ENCODE results near the gene ACBD6. TPM values are rescaled to one million over a fixed set of nuclear protein-coding genes. Genes with fewer than 3 reads are reported as not detected.

ACBD6 gene
- total RNA-seq, 6 experiments from 2014 or later: 21.1 to 29.5 (median 27.0) TPM

DNA sequence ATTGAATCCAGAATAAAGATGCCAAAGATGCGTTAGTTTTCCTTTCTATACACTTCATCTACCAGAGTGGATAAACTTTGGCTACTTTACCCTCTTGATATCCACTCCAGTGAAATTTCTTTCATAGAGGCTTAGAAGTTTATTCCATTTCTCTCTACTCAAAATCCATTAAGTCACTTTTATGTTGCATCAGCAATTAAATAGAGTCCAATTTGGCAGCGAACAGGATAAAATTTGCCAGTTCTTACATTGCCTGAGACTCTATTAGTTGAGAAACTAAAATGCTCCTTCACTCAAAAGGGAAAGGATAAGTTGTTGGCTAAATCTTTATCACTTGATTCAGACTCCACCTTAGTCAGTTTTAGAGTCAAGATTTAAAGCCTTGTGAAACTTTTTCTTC lies 57.9 kb downstream of the ACBD6 start:
- H3K36me3 Mint-ChIP-seq (ENCODE audit: low read depth): peaks cover 17% of the 10 kb centered on the region; the same call in 1 of the 2 replicates
- H3K27ac Mint-ChIP-seq: no peak overlapping the region
- no peaks in the 10 kb centered on the region for H3K4me1 Mint-ChIP-seq (ENCODE audit: low read depth)
- no peak for DNase-seq
- H3K9me3 Mint-ChIP-seq: peaks cover 11% of the 10 kb centered on the region; the same call in 1 of the 2 replicates
- TF ChIP-seq, protein P1, sequence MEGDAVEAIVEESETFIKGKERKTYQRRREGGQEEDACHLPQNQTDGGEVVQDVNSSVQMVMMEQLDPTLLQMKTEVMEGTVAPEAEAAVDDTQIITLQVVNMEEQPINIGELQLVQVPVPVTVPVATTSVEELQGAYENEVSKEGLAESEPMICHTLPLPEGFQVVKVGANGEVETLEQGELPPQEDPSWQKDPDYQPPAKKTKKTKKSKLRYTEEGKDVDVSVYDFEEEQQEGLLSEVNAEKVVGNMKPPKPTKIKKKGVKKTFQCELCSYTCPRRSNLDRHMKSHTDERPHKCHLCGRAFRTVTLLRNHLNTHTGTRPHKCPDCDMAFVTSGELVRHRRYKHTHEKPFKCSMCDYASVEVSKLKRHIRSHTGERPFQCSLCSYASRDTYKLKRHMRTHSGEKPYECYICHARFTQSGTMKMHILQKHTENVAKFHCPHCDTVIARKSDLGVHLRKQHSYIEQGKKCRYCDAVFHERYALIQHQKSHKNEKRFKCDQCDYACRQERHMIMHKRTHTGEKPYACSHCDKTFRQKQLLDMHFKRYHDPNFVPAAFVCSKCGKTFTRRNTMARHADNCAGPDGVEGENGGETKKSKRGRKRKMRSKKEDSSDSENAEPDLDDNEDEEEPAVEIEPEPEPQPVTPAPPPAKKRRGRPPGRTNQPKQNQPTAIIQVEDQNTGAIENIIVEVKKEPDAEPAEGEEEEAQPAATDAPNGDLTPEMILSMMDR (IDR thresholded peaks at IDR 0.05): no peak
- H3K27me3 Mint-ChIP-seq (ENCODE audit: insufficient read depth): no peaks in the 10 kb centered on the region
- no peak overlapping the region for H3K4me3 Mint-ChIP-seq

DNA sequence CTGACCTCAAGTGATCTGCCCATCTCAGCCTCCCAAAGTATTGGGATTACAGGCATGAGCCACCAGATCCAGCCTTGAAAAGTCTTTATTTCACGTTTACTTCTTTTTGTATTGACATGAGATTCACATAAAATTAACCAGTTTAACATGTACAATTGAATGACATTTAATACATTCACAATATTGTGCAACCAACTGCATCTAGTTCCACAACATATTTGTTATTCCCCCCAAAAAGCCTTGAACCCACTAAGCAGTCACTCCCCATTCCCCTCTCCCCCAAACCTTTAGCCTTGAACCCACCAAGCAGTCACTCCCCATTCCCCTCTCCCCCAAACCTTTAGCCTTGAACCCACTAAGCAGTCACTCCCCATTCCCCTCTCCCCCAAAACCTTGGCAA lies 62.0 kb downstream of the ACBD6 start:
- H3K27ac Mint-ChIP-seq: no peak overlapping the region
- no peak overlapping the region for H3K4me3 Mint-ChIP-seq
- H3K4me1 Mint-ChIP-seq (ENCODE audit: low read depth): no peaks in the 10 kb centered on the region
- DNase-seq: no peak
- peaks cover 43% of the 10 kb centered on the region for H3K36me3 Mint-ChIP-seq (ENCODE audit: low read depth)
- H3K9me3 Mint-ChIP-seq: peaks cover 11% of the 10 kb centered on the region; the same call in 1 of the 2 replicates
- TF ChIP-seq, protein P1 (IDR thresholded peaks at IDR 0.05): no peak
- H3K27me3 Mint-ChIP-seq (ENCODE audit: insufficient read depth): no peaks in the 10 kb centered on the region

DNA sequence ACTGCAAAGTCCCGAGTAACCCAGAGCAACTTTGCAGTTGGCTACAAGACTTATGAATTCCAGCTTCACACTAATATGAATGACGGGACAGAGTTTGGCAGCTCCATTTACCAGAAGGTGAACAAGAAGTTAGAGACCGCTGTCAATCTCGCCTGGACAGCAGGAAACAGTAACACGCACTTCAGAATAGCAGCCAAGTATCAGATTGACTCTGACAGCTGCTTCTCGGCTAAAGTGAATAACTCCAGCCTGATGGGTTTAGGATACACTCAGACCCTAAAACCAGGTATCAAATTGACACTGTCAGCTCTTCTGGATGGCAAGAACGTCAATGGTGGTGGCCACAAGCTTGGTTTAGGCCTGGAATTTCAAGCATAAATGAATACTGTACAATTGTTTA lies 66.8 kb downstream of the ACBD6 start:
- Mint-ChIP-seq H3K27me3 (ENCODE audit: insufficient read depth) (no peaks in the 10 kb centered on the region), H3K4me3 (no peak overlapping the region), H3K36me3 (ENCODE audit: low read depth) (peaks cover 33% of the 10 kb centered on the region), H3K27ac (no peak overlapping the region), H3K9me3 (no peaks in the 10 kb centered on the region; the same call in 1 of the 2 replicates), H3K4me1 (ENCODE audit: low read depth) (peaks cover 24% of the 10 kb centered on the region)
- TF ChIP-seq, protein P1 (IDR thresholded peaks at IDR 0.05): no peak
- DNase-seq: no peak

DNA sequence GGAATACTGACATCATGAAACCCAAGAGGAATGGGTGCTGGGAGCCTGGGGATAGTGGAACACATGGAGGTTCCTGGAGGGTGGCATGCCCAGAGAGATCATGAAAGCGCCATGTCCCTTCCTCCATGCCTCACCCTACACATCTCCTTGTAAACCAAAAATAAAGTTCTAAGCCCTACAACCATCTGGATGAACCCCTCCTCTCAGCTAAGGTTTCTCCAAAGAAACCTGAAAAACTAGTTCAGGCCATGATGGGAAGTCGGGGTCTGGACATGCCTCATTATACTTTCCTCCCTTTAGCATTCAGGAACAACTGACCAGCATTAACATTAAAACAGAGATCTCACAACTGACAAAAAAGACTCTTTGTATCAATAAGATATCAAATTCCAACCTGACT lies 68.5 kb downstream of the ACBD6 start:
- Mint-ChIP-seq H3K9me3 (no peaks in the 10 kb centered on the region; the same call in 1 of the 2 replicates), H3K27ac (no peak overlapping the region), H3K27me3 (ENCODE audit: insufficient read depth) (no peaks in the 10 kb centered on the region), H3K4me3 (no peak overlapping the region), H3K4me1 (ENCODE audit: low read depth) (peaks cover 24% of the 10 kb centered on the region), H3K36me3 (ENCODE audit: low read depth) (peaks cover 35% of the 10 kb centered on the region)
- DNase-seq: no peak
- TF ChIP-seq, protein P1 (IDR thresholded peaks at IDR 0.05): no peak

DNA sequence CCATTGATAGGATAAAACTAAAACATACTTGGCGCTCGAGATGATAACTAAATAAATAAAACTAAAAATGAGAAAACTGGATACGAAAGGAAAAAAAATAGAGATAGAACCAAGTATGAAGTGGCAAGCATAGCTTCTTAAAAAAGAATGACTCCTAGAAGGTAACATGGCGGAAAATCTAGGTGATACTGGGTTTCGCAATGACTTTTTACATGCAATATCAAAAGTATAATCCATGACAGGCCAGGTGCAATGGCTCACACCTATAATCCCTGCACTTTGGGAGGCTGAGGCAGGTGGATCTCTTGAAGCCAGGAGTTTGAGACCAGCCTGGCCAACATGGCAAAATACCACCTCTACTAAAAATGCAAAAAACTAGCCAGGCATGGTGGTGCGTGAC lies 70.7 kb downstream of the ACBD6 start:
- H3K4me1 Mint-ChIP-seq (ENCODE audit: low read depth): peaks cover 24% of the 10 kb centered on the region
- DNase-seq: no peak
- no peaks in the 10 kb centered on the region for H3K9me3 Mint-ChIP-seq
- no peak overlapping the region for H3K4me3 Mint-ChIP-seq
- TF ChIP-seq, protein P1 (IDR thresholded peaks at IDR 0.05): no peak
- no peak overlapping the region for H3K27ac Mint-ChIP-seq
- no peaks in the 10 kb centered on the region for H3K27me3 Mint-ChIP-seq (ENCODE audit: insufficient read depth)
- H3K36me3 Mint-ChIP-seq (ENCODE audit: low read depth): peaks cover 19% of the 10 kb centered on the region
